HG02973 (cell line): ENCODE measurements around the gene AQP12B.
"Not testable (repeated sequence)": the region's sequence is repeated elsewhere in the genome, so short reads cannot be mapped to it uniquely, and the experiment has no call there.

Experiments used
- ATAC-seq: cut with Tn5 transposase; IDR thresholded peaks from one replicate; pipeline ENCODE4 v1.9.1; 2021; ENCODE audit warnings: moderate library complexity; ENCODE audit not compliant: unreplicated experiment

Gene AQP12B

DNA sequence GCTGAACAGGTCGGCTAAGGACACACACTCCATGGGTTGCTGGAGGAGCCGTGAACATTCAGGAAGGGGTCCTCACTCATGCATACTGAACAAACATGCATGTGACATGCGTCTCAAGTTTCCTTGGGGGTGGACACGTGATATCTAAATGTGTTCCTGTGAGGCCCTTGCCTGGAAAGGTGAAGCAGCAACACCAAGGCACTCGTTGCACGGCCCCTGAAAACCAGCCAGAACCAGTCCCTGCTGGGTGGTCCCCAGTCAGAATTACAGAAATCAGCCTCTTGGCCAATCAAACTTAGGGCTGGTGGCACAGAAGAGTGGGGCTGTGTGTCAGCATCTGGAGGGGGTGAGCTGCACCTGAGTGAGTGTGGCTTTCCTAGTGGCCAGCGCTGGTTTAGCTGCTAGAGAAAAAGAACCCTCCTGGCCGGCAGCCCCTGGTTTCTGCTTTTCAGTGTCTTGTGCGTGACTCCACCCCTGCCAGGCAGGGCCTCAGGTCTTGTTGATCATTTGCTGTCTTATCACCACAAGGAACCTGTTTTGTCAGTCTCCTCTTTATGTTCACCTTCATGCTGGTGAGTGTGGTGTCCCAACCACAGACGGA, 3.2 kb upstream of the AQP12B start:
- ATAC-seq, result no peak

DNA sequence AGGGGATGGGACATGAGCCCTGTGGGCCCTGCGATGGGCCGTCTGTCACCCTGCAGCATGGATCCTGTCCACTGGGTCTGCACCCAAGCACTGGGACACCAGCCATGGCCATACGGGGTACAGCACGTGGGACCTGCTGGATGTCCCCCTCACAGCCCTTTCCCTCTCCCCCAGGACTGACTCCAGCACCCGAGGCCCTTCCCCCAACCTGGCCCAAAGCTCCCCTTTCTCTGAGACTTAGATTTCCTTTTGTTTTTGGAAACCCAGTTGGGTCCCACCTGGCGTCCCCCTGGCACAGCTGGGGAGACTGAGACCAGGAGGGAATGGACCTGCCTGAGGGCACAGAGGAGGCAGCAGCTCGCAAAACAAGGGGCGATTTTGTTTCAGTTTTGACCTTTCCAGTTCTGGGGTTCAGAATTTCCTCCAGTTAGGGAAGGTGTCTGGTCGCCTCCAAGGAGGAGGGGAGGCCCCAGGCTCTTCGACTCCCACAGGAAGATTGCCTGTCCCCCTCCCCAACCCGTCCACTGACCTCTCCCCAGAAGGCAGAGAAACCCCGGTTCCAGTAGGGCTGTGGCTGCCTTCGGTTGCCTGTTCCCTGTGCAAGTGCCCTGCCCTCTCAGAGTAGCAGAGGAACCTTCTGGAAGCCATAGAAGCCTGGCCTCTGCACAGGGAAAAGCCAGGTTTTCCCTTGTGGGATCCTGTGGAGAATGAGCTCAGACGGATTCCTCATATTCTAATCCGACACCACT, 1.5 kb upstream of the AQP12B start:
- ATAC-seq, result not testable (repeated sequence)

DNA sequence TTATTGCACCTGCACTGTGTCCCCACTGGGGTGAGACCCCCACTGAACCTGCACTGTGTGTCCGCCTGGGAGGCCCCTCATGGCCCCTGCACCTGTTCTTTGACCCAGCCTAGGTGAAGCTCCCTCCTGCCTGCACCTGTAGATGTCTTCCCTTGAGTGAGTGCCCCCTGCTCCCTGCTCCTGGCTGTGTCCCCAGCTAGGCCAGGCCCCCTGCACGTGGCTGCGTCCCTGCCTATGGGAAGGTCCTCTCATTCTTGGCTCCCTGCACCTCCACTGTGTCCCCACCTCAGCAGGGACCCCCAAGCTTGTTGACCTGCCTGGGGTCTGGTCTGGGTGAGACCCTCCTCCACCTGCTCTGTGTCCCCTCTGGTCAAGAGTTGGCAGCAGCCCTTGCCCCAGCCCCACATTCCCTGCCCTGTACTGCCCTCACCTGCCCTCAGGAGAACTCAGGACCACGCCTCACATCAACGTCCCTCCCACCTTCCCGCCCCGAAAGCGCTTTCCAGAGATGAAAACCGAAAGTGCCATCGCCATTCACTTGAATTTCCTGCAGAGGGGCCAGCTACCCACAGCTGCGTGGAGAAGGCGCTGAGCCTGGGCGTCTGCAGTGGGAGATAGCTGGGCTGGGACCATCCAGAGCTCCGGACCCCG, 769 bp upstream of the AQP12B start:
- not testable (repeated sequence) for ATAC-seq

DNA sequence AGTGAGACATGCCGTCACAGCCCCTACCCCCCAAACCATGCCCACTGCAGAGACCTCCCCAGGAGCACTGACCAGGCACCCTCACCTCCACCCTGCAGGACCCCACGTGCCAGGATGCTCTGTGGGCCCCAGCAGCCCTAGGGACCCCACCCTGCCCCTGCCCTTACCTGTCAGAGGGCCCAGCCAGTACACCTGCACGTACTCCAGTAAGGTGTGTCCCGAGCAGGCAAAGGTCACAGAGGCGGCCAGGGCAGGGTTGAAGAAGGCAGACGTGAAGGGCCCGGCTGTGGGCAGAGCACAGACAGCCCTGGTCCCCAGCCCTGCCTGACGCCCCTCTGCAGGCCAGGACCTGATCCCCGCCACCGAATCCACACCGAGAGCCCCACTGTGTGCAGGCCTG, 2.5 kb downstream of the AQP12B start:
- ATAC-seq, result not testable (repeated sequence)

DNA sequence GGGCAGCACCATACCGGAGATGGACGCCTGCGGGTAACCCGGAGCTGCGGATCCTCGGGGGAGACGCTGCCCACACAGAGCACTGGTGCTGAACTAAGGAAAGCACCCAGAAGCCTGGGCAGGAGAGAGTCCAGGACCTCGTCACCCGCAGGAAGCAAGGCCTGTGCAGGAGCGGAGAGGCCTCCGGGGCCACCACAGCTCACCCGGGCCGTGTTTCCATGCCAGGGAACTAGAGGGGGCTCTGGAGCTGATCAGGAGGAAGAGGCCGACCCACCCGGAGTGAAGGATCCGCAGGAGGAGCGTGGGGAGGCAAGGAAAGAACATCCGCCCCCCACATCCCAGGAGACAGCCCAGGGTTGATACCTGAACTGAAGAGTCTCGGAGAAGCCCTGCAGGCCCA, 3.8 kb downstream of the AQP12B start:
- not testable (repeated sequence) for ATAC-seq

DNA sequence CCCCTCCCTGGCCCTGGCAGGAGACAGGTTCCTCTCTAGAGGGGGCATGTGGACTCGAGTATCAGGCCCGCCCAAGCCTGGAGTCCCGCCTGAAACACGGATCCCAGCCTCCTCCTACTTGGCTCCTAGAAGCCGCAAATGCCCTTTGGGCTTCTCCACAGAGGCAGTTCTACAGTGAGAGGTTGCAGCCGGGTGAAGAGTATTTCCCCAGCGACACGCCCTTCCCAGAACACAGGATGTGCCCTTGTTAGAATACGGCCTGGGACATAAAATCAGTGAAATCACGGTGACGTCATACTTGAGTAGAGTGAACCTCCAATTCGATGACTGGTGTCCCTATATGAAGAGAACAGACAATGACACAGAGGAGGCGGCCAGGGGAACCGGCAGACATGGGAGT, 4.6 kb downstream of the AQP12B start:
- ATAC-seq, result not testable (repeated sequence)

DNA sequence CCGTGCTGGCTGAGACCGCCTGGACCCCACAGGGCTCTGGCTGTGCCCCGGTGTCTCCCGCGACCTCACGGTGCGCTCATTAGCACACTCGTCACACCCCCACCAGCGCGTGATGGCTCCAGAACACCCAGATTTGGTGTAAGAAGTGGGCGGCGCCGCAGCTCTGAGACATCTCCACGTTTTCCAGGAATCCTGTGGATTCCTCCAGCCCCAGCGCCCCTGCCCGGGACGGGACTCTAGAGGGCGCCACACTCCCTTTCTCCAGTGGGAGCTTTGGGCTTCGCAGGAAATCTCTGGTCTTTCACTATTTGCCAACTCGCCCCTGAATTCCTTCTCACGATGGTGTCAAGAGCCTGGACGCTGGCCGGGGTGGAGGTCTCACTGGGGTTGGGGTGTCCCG, 7.3 kb downstream of the AQP12B start:
- not testable (repeated sequence) for ATAC-seq

DNA sequence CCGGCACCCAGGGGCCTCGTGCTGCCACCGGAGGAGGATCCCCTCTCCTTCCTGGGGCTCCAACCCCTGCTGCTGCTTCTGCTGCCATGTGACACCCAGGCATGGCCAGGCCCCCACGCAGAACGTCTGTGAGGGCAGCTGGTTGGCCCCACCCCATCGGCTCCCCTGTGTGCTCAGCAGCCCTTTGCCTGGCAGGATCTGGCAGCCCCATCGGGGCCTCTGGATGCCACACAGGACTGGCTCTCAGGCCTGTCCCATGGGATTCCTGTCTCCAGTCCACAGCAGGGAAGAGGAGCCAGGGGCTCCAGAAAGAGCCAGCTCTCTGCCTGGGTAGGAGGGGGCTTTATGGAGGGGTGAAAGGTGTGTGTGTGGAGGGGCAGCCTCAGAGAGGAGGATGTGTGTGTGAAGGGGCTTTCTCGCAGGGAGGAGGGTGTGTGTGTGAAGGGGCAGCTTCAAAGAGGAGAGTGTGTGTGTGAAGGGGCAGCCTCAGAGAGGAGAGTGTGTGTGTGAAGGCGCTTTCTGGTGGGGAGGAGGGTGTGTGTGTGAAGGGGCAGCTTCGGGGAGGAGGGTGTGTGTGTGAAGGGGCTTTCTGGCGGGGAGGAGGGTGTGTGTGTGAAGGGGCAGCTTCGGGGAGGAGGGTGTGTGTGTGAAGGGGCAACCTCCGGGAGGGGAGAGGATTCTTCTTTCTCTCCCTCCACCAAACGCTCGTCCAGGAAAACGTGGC, 8.1 kb downstream of the AQP12B start:
- ATAC-seq, result not testable (repeated sequence)

DNA sequence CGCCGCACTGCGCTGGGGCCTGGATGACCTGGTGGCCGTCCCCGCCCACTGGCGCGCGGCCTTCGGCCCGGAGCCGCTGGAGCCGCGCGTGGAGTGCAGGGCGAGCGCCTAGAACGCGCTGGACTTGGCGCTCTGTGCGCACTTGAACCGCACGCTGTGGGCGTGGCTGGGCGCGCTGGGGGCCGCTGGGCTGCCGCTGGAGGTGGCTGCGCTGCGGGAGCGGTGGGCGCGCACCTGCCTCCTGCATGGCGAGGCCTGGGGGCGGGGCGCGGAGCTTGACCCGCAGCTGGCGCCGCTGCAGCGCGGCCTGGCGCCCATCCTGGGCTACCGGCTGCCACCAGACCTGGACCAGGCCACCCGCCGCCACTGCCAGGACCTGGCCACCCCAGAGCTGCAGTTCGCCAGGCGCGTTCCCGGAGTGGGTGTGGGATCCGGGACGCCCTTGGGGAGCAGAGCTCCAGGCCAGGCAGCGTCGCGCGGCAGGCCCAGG, 9.9 kb downstream of the AQP12B start:
- no peak for ATAC-seq

DNA sequence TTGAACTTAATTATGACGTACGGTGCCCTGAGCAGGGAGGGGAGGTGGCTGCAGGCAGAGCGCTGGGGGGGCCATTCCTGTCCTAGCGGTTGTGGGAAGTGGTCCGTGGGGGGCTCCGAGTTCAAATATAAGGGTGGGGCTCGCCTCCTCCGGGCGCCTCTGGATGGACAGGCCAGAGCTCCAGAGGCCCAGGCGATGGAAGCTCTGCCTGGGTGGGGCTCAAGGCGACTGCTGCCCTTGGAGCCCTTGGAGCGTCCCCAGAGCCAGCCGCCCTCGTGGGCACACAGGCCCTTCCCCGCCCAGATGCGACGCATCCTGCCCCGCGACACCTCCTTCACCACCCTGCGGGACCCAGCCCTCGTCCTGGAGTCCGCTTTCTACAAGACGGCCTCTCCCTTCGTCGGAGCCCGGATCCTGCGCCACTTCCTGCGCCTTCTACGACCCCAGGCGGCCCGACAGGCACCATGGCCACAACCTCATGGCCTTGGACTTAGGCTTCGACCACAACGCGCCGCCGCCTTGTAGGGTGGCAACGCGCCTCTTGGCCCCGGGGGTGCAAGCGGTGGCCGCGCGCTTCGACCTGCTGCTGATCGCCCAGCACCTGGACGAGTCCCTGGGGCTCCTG, 10.5 kb downstream of the AQP12B start:
- ATAC-seq, result no peak

DNA sequence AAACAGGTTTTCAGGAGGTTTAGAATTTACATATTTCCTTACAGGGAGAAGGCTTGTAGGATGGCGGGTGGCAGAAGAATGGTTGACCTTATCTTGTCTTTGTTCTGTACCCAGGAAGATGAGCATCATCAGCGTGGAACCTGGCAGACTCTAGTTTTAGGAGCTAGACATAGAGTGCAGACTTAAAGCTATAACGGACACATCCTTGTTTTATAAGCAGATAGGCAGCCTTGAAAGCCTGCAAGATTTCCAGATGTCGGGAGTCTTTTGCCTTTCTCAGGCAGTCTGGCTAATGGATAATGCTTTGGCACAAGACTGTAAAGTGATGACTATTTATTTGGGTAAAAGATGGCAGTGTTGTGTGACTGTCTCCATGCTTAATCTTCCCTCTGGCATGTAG, 11.7 kb downstream of the AQP12B start:
- no peak for ATAC-seq

DNA sequence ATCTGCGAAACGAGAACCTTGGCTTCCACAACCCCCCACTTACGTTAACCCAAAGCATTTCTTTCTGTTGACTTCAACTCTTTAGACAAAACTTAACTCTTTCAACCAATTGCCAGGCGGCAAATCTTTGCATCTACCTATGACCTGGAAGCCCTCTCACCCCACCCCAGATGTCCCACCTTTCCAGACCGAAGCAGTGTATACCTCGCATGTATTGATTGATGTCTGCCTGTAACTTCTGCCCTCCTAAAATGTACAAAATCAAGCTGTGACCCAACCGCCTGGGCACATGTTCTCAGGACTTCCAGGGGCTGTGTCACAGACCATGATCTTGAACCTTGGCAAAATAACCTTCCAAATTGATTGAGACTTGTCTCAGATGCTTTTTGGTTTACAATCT, 12.3 kb downstream of the AQP12B start:
- ATAC-seq, result no peak

DNA sequence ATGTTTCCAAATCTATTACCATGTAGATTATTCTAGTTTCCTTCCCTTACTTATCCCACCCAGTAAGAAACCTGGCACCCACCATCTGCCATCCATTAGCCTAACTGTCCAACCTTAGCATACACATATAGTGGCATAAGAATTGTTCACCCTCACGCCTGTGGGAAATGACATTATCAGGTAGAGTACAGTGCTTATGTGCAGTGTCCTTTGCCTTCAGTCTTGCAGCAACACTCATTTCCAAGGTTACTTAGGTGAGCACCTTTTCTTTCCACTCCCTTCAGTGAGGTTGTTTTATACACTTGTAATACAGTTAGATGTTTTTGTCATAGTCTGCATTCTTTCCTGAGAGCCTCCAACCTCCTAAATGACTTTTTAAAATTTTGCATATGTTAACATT, 18.1 kb downstream of the AQP12B start:
- ATAC-seq, result no peak

DNA sequence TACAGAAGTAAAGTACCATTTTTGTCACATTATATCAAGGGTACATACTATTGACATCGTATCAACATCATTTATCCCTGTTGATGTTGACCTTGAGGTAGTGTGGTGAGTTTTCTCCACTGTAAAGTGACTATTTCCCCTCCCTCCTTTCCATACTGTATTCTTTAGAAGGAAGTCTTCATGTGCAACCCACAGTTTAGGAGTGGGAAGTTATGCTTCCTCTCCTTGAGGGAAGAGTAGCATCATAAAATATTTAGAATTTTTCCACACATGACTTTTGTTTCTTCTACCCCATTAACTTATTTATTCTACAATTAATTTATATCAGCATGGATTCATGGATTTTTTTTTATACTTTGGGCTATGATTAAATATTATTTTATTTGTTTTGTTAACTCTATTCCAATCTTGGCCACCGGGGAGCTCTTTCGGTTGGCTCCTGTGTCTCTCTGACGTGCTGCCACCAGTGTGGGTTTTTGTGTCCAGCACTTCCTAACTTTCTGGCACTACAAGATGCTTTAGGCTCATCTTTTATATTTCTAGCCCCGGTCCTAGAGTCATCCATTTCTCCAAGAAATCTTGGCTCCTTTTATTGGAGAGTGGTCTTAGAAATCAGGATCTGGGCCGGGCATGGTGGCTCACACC, 19.0 kb downstream of the AQP12B start:
- ATAC-seq, result no peak

DNA sequence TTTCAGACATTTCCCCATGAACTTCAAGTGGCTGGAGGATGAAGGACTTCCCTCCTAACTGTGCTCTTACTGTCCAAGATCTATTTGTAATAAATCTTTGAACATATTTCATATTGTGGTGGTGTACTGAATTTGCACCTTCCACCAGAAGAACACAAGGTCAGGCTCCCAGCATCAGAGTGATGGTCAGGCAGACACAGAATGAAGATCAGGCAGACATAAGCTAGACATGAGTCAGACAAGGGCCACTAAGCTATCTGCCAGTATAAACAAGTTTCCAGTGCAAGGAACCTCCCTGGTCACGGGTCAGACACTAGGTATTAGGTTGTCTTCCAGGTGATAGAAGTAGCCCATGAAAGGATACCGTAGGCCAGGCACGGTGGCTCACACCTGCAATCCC, 20.0 kb downstream of the AQP12B start:
- ATAC-seq, result no peak

DNA sequence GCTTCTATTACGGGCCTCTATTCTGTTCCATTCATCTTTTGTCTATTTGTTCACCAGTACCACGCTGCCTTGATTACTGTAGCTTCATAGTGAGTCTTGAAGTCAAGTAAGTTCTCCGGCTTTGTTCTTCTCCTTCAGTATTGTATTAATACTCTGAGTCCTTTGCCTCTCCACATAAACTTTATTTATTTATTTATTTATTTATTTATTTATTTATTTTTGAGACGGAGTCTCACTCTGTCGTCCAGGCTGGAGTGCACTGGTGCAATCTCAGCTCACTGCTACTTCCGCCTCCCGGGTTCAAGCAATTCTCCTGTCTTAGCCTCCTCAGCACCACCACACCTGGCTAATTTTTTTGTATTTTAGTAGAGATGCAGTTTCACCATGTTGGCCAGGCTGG, 22.8 kb downstream of the AQP12B start:
- not testable (repeated sequence) for ATAC-seq

DNA sequence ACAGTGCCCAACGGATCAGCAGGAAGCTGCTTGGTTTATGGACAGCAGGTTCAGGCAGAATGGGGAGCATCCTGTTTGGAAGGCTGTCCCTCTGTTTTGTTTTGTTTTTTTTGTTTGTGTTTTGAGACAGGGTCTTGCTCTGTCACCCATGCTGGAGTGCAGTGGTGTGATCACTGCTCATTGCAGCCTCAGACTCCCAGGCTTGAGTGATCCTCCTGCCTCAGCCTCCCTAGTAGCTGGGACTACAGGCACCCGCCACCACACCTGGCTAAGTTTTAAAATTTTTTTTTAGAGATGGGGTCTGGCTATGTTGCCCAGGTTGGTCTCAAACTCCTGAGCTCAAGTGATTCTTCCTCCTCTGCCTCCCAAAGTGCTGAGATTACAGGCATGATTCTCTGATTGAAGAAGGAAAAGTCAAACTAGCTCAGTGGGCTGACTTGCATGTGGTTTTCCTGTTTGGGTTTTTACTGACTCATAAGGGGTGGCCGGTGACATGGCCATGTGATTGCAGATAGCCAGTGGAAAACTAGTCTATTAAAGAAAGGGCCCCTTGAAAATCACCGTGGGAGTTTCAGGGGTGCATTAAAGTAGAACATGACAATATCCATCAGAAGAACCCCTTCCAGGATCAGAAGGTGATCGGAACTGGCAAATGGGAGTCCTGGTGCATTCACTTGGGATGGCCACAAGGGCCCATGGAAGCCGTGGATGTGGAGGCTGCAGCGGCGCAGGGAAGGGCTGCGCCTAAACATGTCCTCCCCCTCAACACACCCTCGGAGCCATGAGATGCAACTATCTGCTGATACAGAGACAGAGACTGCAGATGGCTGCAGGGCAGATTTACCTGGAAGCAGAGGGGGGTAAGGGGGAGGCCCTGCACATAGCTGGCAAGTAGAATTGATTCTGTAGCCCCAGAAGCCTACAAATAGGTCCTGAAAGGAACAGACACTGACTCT, 26.5 kb downstream of the AQP12B start:
- ATAC-seq, result no peak

DNA sequence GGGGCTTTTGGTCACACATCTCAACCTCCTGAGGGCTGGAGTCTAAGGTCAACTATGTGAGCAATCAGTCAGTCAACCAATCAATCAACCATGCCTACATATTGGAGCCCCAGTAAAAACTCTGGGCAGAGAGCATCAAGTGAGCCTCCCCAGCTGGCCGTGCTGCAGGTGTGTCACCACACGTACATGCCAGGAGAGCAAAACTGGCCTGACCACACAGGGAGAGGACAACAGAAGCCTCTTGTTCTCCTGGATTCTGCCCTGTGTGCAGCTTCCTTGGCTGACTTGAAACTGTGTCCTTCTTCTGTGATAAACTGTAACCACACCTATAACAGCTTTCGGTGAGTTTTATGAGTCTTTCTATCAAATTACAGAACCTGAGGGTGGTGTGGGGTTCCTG, 31.5 kb downstream of the AQP12B start:
- no peak for ATAC-seq

DNA sequence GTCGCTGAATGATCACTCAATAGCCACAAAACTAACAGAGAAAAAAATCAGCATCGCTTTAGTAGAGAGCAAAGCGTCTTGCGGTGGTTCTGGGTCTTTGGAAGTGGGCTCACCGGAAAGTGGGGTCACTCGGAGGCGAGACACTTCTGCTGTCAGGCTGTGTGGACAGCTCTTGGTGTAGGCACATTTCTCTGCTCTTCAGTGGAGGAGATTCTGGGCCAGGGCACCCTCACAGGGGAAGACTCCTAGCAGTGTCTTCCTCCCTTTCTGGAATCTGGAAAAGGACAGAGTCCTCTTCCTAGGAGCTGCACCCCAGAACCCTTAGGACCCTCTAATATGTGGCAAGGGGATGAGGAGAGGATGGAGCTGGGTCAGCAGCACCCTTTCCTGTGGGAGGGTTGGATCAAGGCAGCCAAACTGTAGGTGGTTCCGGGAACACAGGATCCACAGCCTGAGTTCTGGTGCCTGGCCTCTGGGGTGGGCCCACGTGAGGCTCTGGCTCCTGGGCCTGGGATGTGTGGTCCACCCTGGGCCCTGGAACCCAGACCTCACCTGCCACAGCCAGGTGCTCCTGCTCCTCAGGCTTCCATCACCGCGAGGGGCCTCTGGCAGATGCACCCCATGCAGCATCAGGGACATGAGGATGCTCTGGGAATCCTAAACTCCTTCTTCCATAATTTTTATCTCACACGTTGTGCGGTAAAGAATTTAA, 32.3 kb downstream of the AQP12B start:
- no peak for ATAC-seq
